Nucleus accumbens (tissue), 56 donors: ENCODE results near the gene COL4A6.
A peak's percentile ranks its signal among the peaks of the same experiment; 100 is the strongest.

Experiments used
- DNase-seq, 56 donors: peaks; one replicate each; lab custom pipeline; 2025; lab: John Stamatoyannopoulos, UW

Gene COL4A6

GRCh38 chrX:108285356-108285755 lies 152.9 kb downstream of the COL4A6 start:
- no peak for DNase-seq

DNA sequence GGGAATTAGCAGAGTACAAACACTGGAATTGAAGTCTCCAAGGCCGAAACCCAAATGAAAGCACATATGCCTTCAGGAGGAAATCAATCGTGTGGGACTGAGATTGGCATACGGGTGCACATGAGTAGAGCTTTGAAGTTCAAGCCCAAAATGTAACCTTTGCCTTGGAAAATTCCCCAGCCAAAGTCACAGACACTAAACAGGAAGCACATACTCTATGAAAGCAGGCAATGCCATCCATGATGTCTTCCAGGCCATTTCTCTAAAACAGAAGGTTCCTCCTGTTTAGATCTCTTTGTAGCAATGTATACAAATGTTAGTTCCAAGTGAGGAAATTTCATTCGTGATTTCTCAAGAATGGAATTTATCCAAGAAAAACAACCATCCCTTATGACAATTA lies 162.5 kb downstream of the COL4A6 start:
- DNase-seq, result no peak

GRCh38 chrX:108271397-108271787 lies 166.8 kb downstream of the COL4A6 start:
- no peak for DNase-seq

GRCh38 chrX:108270739-108271396 lies 167.4 kb downstream of the COL4A6 start:
- DNase-seq, result no peak

- DNase-seq, result no peak
These were observed 167.9 kb downstream of the COL4A6 start for GRCh38 chrX:108270280-108270679.

DNA sequence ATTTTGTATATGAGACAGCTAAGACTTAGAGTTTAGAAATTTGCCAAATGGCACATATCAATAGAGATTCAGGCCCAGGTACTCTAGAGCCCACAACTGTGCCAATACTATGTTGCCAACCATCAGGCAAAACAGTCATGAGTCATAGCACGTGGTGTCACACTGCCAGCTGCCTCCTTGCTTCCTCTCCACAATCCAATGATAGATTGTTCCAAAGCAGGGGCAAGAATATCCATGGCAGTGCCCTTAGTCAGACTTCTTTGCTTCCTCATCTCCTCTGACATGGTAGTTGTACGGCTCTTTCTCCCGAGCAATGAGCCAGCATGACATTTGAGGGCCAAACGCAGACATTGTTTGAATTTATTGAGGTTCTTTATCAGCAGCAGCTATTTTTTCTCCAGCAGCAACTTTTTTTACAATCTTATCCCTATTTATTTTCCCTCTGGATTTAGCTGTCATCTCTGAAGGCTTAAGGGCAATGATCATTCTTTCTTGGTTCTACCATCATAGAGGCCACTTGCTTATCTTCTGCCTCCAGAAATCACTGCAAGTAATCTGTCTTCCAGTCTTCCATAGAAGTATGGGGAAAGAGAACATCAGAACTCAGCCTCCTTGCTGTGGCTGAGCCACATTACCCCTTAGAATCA lies 169.7 kb downstream of the COL4A6 start:
- no peak for DNase-seq

- no peak for DNase-seq
These were observed 170.7 kb downstream of the COL4A6 start for GRCh38 chrX:108267557-108267956.

DNA sequence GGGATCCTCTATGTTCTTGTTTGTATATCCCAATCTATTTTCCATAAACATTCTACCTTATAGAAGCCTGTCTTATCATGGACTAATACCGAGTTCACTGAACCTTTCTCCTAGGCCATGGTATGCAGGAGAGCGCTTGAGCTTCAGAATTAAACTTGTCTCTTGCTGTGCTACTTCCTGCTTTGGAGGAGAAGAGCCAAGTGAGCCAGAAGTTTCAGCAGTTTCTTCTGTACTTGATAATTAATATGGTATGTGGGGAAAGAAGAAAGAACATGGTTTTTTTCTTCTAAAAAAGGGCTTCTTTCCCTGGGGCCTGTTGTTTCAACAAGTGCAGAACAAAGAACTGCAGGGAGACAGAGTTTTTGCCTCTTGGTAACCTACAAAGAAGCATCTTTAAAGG lies 173.8 kb downstream of the COL4A6 start:
- DNase-seq, result no peak

DNA sequence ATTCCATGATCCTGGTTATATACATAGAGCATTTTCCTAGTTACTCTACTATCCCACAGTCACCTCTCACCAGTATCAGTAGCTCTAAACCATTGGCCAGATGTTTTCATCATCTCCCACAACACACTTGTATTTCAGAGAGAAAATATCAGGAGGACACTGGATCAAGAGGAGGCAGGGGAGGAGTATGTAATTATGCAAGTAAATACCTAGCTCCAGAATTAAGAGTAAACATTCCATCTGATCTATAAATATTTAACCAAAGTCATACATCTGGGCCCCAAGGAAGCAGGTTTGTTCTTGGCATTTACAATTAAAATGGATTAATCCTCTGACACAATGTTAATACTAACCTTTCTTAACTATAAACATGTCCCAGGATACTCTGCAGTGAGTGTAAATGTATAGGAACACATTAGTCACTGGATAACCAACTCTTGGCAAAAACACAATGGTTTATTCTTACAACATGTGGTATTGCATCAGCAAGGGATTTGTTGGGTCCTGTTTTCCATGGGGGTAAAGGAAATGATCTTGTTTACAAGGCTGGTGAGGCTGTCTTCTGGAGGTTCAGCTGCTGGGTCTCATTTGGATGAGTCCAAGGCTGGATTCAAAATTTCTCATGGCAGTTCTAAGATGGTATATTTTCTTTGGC lies 176.5 kb downstream of the COL4A6 start:
- DNase-seq, result no peak

- no peak for DNase-seq
These were observed 180.7 kb downstream of the COL4A6 start for GRCh38 chrX:108257556-108257955.

DNA sequence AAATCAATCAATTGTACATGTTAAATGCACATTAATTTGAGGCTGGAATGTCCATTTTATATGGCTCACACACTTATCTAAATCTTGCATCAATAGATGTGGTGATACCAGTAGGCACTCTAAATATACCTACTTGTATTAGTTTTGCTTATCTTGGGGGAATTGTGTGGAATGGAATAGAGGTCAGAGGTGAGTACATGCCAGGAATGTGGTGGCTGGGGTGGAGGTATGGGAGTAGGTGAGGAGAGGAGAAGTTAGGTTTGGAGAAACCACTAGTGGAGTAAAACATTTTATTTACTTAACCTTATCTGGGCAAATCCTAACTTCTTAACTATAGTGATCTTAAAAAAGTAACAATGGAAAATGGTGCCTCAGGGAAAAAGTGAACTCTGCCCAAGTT lies 183.6 kb downstream of the COL4A6 start:
- DNase-seq, result no peak

- no peak for DNase-seq
These were observed 187.3 kb downstream of the COL4A6 start for GRCh38 chrX:108250654-108251579.

DNA sequence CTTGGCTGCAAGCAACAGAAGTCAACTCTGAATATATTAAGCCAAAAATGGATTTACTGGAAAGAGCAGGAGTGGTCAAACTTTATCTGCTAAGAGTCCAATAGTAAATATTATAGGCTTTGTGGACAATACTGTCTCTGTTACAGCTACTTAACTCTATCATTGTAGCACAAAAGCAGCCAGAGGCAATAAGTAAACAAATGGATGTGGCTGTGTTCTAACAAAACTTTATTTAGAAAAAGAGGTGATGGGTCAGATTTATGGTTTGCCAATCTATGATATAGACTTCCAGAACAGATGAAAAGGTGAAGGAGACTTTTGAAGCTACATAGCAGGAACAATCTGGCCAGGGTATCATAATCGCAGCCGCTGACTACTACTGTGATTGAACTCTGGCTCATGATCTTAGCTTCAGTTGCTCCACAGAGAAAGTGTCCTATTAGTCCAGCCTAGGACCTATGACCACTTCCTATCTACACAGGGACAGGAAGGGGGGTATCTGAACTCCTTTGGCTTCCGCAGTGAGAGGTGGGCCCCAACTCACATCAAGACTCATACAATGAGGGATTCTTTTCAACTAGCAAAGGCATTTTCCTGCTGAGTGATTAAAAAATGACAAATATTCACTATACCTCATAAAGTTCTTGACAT lies 191.8 kb downstream of the COL4A6 start:
- no peak for DNase-seq

GRCh38 chrX:108245462-108245861 lies 192.8 kb downstream of the COL4A6 start:
- DNase-seq, result peak in 3 of 56 donors; percentile 0 to 5 (median 1)

GRCh38 chrX:108235986-108236385 lies 202.2 kb downstream of the COL4A6 start:
- no peak for DNase-seq

- no peak for DNase-seq
These were observed 207.6 kb downstream of the COL4A6 start for GRCh38 chrX:108230574-108230973.

DNA sequence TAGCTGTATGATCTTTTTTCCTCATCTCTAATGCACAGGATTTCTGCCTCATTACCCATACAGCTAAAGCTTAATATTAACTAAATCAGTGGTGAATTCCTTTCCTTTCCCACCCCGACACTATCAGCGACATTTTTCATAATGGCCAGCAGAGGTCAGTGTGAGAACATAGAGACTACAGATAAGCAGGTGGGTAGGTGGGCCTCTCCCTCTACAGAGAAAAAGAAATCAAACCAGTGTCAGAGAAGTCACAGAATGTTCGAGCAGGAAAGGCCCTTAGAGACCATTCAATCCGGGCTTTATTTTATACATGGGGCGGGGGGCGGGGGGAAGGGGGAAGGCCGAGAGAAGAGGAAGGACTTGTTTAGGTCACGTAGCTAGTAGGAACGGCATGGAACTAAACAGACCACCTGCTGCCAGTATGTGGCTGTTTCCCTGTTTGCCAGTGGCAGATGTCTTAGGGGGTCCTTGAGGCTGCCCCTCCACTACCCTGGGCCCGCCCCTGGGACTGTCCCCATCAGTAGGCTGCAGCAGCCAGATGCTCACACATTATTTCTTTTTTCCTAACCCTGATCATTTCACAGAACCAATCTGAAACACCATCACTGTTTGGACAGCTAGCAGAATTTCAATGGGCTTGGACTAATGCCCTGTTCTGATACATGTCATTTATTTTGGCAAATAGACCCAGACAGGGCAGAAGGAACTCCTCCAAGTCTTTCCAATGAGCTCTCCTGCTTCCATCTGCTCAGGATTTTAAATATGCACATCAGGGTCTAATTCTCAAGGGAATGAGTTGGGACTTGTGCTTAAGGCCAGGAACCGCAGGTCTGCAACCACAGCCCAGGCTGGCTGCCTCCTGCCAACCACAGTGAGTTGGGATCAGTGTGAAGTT lies 213.2 kb downstream of the COL4A6 start:
- peak in 4 of 56 donors; percentile 0 to 5 (median 0) for DNase-seq

- no peak for DNase-seq
These were observed 214.0 kb downstream of the COL4A6 start for GRCh38 chrX:108224218-108224617.

DNA sequence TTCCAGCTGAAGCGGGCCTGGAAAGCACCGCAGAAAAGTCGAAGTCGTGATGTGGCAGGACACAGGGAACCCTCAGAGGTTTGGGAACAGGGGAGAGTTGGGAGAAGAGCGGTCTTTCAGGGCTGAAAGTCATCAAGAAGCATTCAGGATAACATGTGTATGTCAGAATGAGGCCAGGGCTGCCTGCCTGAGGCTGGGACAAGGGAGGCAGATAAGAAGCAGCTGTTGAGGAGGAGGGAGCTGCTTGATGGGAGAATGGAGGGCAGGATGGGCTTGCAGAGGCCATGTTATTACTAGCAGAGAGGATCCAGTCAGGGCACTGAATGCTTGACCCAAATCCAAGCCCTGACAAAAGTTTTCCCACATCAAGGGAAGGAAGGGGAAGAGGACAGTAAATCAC lies 214.6 kb downstream of the COL4A6 start:
- DNase-seq, result no peak
